ENCODE measurements around the gene MEX3C. TPM values are rescaled to one million over a fixed set of nuclear protein-coding genes. Genes with fewer than 3 reads are reported as not detected.

MEX3C gene
- total and polyA plus RNA-seq, 4 donors = 7.6 to 31.7 (median 21.0) TPM

DNA sequence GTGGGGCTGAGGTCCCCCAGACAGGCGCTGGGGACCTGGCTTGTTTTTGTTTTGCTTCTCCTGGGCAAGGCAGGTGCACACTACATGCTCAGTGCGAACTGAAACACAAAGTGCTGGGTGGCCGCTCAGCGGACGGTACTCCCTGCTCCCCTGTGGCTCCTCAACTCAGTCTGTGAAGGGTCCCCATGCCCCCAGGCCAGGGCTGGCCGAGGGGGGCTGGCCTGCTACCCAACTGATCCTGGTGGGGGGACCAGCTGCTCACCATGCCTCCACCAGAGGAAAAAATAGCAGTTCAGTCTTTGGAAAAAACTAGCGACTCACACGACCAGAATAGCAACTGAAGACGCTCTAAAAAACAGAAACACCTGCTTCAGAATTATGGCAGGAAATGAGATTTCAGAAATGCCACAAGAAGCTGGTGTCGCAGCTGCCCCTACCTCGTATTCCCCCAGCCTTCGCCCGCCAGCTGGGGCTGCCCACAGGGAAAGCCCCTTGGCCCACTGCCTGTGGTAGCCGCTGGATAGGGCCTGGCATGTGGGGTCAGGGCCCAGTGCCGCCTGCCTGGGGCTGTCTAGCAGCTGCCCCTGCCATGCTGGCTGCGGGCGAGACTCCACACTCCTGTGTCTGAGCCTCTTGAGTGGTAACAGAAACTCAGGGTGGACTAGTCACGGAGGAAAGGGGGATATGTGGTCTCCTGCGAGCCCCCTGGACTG, 43.7 kb downstream of the MEX3C start:
- DNase-seq (no peak), ATAC-seq (ENCODE audit: low FRiP score) (peak; percentile 60)
- Histone ChIP-seq H3K9me3 (ENCODE audit: control insufficient read depth, low read length) (no peaks in the 10 kb centered on the region), H3K27ac (ENCODE audit: low read depth in 1 of 2, low read length in 2 of 2) (no peak overlapping the region), H3K36me3 (ENCODE audit: control insufficient read depth in 1 of 2, insufficient read depth in 2 of 2, low read length in 1 of 2) (no peaks in the 10 kb centered on the region), H3K4me3 (ENCODE audit: low read length in 2 of 2) (no peak overlapping the region), H3K27me3 (ENCODE audit: control insufficient read depth in 1 of 2, insufficient read depth in 2 of 2, low read length in 1 of 2) (no peaks in the 10 kb centered on the region), H3K4me1 (ENCODE audit: control insufficient read depth in 1 of 2, insufficient read depth in 2 of 2, low read length in 2 of 2) (no peaks in the 10 kb centered on the region)
- 69 to 77% methylated on average over 19 of the region's 19 CpGs for WGBS, 2 donors
- intact Hi-C loops (cut with DNase I) = no loop called here

DNA sequence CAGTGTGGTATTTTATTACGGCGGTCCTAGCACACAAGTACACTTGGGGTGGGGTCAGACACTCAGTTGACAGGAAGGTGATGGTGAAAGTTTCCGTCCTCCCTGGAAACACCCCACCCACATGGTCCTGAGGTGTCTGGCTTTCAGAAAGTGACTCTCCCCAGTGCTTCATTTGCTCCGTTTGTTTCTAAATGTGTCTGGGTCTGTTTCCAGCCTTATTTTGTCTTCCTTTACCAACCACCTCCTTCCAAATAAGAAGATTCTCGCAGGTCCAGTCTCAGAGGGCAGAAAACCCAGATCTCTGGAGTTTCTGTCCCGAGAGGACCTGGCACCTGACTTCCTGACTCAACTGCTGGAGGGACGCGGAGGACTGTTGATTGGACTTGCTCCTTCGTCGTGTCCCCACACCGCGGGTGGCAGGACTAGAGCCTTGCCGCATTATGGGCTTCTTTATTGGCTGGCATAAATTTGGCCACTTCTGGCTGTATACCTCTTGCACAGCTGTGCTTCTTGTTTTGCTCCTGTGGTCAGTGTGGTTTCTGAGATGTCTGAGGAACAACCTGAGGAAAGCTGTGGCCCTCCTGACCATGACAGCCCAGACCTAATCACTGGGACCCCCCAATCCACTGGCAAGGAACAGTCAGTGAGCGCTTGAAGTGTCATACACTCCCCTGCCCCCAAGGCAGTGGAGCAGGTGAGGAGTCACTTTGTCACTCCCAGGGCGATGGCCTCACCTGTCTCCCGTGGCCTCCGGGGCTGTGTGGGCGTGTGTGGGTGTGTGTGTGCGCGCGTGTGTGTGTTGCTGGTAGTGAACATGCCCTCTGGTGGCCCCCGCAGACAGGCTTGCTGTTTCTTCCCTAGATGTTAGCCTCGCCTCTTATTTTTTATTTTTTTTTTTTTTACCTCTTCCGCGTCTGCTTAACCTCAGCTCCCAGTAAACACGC, 45.6 kb downstream of the MEX3C start:
- no peaks in the 10 kb centered on the region for H3K4me1 ChIP-seq (ENCODE audit: control insufficient read depth in 1 of 2, insufficient read depth in 2 of 2, low read length in 2 of 2)
- H3K27ac ChIP-seq (ENCODE audit: low read depth in 1 of 2, low read length in 2 of 2) = no peak overlapping the region
- no peaks in the 10 kb centered on the region for H3K36me3 ChIP-seq (ENCODE audit: control insufficient read depth in 1 of 2, insufficient read depth in 2 of 2, low read length in 1 of 2)
- ATAC-seq (ENCODE audit: low FRiP score) (no peak), DNase-seq (no peak)
- no peak overlapping the region for H3K4me3 ChIP-seq (ENCODE audit: low read length in 2 of 2)
- H3K27me3 ChIP-seq (ENCODE audit: control insufficient read depth in 1 of 2, insufficient read depth in 2 of 2, low read length in 1 of 2) = no peaks in the 10 kb centered on the region
- 85 to 88% methylated on average over 26 of the region's 26 CpGs for WGBS, 2 donors
- no peaks in the 10 kb centered on the region for H3K9me3 ChIP-seq (ENCODE audit: control insufficient read depth, low read length)
- intact Hi-C loops (cut with DNase I) = no loop called here

DNA sequence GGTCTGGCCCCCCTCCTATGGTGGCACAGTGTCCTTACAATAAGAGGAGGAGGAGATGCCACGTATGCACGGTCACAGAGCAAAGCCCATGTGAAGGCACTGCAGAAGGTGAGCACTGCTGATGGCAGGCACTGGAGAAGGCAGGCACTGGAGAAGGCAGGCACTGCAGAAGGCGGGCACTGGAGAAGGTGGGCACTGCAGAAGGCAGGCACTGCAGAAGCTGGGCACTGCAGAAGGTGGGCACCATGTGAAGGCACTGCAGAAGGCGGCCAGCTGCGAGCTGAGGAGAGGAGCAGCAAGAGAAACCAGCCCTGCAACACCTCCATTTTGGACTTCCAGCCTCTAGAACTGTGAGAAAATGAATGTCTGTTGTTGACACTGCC, 46.3 kb downstream of the MEX3C start:
- intact Hi-C loops (cut with DNase I) = no loop called here
- Histone ChIP-seq H3K27ac (ENCODE audit: low read depth in 1 of 2, low read length in 2 of 2) (no peak overlapping the region), H3K4me3 (ENCODE audit: low read length in 2 of 2) (no peak overlapping the region), H3K27me3 (ENCODE audit: control insufficient read depth in 1 of 2, insufficient read depth in 2 of 2, low read length in 1 of 2) (no peaks in the 10 kb centered on the region), H3K9me3 (ENCODE audit: control insufficient read depth, low read length) (no peaks in the 10 kb centered on the region), H3K36me3 (ENCODE audit: control insufficient read depth in 1 of 2, insufficient read depth in 2 of 2, low read length in 1 of 2) (no peaks in the 10 kb centered on the region), H3K4me1 (ENCODE audit: control insufficient read depth in 1 of 2, insufficient read depth in 2 of 2, low read length in 2 of 2) (no peaks in the 10 kb centered on the region)
- ATAC-seq (ENCODE audit: low FRiP score) (no peak), DNase-seq (no peak)
- WGBS, 2 donors = 90 to 91% methylated on average over 5 of the region's 5 CpGs

DNA sequence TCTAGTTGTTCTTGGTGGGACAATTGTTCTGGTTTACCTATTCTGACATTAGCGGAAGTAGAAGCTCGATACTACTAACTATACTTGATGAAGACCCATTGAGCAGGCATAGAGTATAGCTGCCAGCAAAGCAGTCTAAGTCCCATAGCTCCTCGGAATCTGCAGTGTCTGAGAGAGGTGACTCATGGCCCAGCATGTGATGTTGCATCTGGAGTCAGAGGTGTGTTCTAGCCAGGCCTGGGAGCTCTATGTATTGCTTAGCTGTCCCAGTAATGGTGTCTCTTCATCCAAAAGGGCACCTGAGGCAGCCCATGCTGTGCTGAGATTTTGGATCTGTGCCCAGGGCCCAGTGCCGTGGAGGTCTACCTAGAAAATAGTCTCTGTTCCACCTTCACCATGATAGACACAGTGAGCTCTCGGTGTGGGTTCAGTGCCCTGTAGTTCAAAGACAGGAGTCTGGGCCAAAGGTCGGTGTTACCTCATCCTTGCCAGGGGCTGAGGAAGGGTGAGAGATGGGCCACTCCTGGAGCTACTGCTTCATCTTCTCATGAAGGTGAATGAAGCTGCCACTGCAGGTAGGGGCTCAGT, 47.3 kb downstream of the MEX3C start:
- H3K9me3 ChIP-seq (ENCODE audit: control insufficient read depth, low read length) = no peaks in the 10 kb centered on the region
- ATAC-seq (ENCODE audit: low FRiP score) = no peak
- no peaks in the 10 kb centered on the region for H3K4me1 ChIP-seq (ENCODE audit: control insufficient read depth in 1 of 2, insufficient read depth in 2 of 2, low read length in 2 of 2)
- intact Hi-C loops (cut with DNase I) = no loop called here
- no peaks in the 10 kb centered on the region for H3K27me3 ChIP-seq (ENCODE audit: control insufficient read depth in 1 of 2, insufficient read depth in 2 of 2, low read length in 1 of 2)
- DNase-seq = no peak
- 85 to 89% methylated on average over 6 of the region's 6 CpGs for WGBS, 2 donors
- H3K4me3 ChIP-seq (ENCODE audit: low read length in 2 of 2) = no peak overlapping the region
- no peak overlapping the region for H3K27ac ChIP-seq (ENCODE audit: low read depth in 1 of 2, low read length in 2 of 2)
- no peaks in the 10 kb centered on the region for H3K36me3 ChIP-seq (ENCODE audit: control insufficient read depth in 1 of 2, insufficient read depth in 2 of 2, low read length in 1 of 2)

DNA sequence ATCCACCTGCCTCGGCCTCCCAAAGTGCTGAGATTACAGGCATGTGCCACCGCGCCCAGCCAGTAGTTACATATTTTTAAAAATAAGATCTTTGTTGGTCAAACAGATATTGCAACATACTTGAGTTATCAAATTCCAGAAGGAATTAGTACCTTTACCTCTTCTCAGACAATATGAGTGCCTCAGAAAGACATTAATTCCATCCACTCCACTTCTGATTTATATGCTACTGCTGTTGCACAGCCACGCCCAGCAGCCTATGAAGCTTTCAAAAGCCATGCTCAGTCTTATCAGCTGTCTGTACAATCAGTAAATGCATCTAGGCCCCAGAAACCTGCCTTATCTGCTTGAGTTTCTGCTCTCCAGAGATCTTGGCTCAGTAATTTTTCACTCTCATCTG, 47.8 kb downstream of the MEX3C start:
- intact Hi-C loops (cut with DNase I) = no loop called here
- ATAC-seq (ENCODE audit: low FRiP score) (no peak), DNase-seq (no peak)
- no peak overlapping the region for H3K27ac ChIP-seq (ENCODE audit: low read depth in 1 of 2, low read length in 2 of 2)
- no peaks in the 10 kb centered on the region for H3K9me3 ChIP-seq (ENCODE audit: control insufficient read depth, low read length)
- H3K4me3 ChIP-seq (ENCODE audit: low read length in 2 of 2) = no peak overlapping the region
- 97 to 99% methylated on average over 4 of the region's 4 CpGs for WGBS, 2 donors
- H3K4me1 ChIP-seq (ENCODE audit: control insufficient read depth in 1 of 2, insufficient read depth in 2 of 2, low read length in 2 of 2) = no peaks in the 10 kb centered on the region
- H3K36me3 ChIP-seq (ENCODE audit: control insufficient read depth in 1 of 2, insufficient read depth in 2 of 2, low read length in 1 of 2) = no peaks in the 10 kb centered on the region
- H3K27me3 ChIP-seq (ENCODE audit: control insufficient read depth in 1 of 2, insufficient read depth in 2 of 2, low read length in 1 of 2) = no peaks in the 10 kb centered on the region

DNA sequence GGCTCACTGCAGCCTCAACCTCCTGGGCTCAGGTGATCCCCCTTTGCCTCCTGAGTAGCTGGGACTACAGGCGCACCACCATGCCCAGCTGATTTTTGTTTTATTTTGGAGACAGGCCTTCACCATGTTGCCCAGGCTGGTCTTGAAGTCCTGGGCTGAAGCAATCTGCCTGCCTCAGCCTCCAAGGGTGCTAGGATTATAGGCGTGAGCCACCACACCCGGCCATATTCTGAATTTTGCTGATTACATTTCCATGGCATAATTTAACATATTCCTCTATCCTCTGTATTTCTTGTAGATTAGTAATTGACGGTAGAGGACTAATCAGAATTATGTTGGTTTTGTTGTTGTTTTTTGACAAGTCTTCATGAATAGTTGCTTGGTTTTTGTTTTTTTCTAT, 50.6 kb downstream of the MEX3C start:
- Histone ChIP-seq H3K9me3 (ENCODE audit: control insufficient read depth, low read length) (no peaks in the 10 kb centered on the region), H3K27ac (ENCODE audit: low read depth in 1 of 2, low read length in 2 of 2) (no peak overlapping the region), H3K4me1 (ENCODE audit: control insufficient read depth in 1 of 2, insufficient read depth in 2 of 2, low read length in 2 of 2) (no peaks in the 10 kb centered on the region), H3K36me3 (ENCODE audit: control insufficient read depth in 1 of 2, insufficient read depth in 2 of 2, low read length in 1 of 2) (no peaks in the 10 kb centered on the region), H3K27me3 (ENCODE audit: control insufficient read depth in 1 of 2, insufficient read depth in 2 of 2, low read length in 1 of 2) (no peaks in the 10 kb centered on the region), H3K4me3 (ENCODE audit: low read length in 2 of 2) (no peak overlapping the region)
- 66 to 72% methylated on average over 4 of the region's 4 CpGs for WGBS, 2 donors
- ATAC-seq (ENCODE audit: low FRiP score) (no peak), DNase-seq (no peak)
- intact Hi-C loops (cut with DNase I) = no loop called here

DNA sequence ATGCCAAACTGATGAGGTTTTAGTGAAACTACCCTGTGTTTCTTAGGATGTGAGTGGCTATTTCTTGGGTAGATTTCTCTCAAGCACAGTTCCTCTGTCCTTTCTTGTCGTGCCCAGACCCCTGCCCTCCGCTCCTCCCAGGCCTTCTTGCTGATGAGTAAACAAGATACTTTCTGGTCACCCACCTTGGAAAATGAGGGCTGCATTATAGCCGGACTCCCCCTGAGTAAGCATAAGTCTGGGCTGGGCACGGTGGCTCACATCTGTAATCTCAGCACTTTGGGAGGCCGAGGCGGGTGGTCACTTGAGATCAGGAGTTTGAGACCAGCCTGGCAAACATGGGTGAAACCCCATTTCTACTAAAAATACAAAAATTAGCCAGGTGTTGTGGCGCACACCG, 58.5 kb downstream of the MEX3C start:
- Histone ChIP-seq H3K4me3 (ENCODE audit: low read length in 2 of 2) (no peak overlapping the region), H3K27ac (ENCODE audit: low read depth in 1 of 2, low read length in 2 of 2) (no peak overlapping the region), H3K27me3 (ENCODE audit: control insufficient read depth in 1 of 2, insufficient read depth in 2 of 2, low read length in 1 of 2) (no peaks in the 10 kb centered on the region), H3K4me1 (ENCODE audit: control insufficient read depth in 1 of 2, insufficient read depth in 2 of 2, low read length in 2 of 2) (no peaks in the 10 kb centered on the region), H3K9me3 (ENCODE audit: control insufficient read depth, low read length) (no peaks in the 10 kb centered on the region), H3K36me3 (ENCODE audit: control insufficient read depth in 1 of 2, insufficient read depth in 2 of 2, low read length in 1 of 2) (no peaks in the 10 kb centered on the region)
- DNase-seq (no peak), ATAC-seq (ENCODE audit: low FRiP score) (no peak)
- 92 to 95% methylated on average over 8 of the region's 8 CpGs for WGBS, 2 donors
- intact Hi-C loops (cut with DNase I) = no loop called here

DNA sequence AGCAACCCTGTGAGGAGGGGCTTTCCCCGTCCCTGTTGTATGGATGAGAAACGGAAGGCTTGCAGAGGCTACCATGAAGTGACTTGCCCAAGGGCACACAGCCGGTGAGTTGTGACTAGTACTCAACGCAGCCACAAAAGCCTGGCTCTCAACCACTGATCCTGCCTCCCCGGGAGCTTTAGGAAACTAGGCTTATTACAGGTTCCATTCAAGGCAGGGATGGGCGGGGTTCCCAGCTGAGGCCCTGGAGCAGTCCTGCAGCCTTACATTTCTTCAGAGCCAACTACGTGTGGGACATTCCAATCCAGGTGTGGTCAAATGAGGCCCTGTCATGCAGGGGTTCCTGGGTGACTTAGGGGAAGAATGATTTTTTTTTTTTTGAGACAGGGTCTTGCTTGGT, 59.6 kb downstream of the MEX3C start:
- intact Hi-C loops (cut with DNase I) = no loop called here
- ATAC-seq (ENCODE audit: low FRiP score) (no peak), DNase-seq (no peak)
- no peaks in the 10 kb centered on the region for H3K9me3 ChIP-seq (ENCODE audit: control insufficient read depth, low read length)
- no peaks in the 10 kb centered on the region for H3K36me3 ChIP-seq (ENCODE audit: control insufficient read depth in 1 of 2, insufficient read depth in 2 of 2, low read length in 1 of 2)
- no peak overlapping the region for H3K27ac ChIP-seq (ENCODE audit: low read depth in 1 of 2, low read length in 2 of 2)
- 92 to 95% methylated on average over 7 of the region's 7 CpGs for WGBS, 2 donors
- H3K4me3 ChIP-seq (ENCODE audit: low read length in 2 of 2) = no peak overlapping the region
- no peaks in the 10 kb centered on the region for H3K4me1 ChIP-seq (ENCODE audit: control insufficient read depth in 1 of 2, insufficient read depth in 2 of 2, low read length in 2 of 2)
- no peaks in the 10 kb centered on the region for H3K27me3 ChIP-seq (ENCODE audit: control insufficient read depth in 1 of 2, insufficient read depth in 2 of 2, low read length in 1 of 2)

Measured in aorta (tissue), 5 donors.